ENCODE data around the gene IL17REL.

Gene IL17REL

GRCh38 chr22:49968831-49969661 lies 43.5 kb downstream of the IL17REL start:
- no peak for TF ChIP-seq REST (IDR thresholded peaks at IDR 0.05; ENCODE audit: insufficient read depth in 1 of 2, low read depth in 2 of 2, low read length in 2 of 2)

- TF ChIP-seq SIN3A (IDR thresholded peaks at IDR 0.05; ENCODE audit: borderline replicate concordance, insufficient read depth, low read length), result no peak
Measured at GRCh38 chr22:49968313-49968830, 44.2 kb downstream of the IL17REL start.

GRCh38 chr22:49967706-49968208 lies 44.8 kb downstream of the IL17REL start:
- TF ChIP-seq FOXP2 (optimal IDR thresholded peaks at IDR 0.05; ENCODE audit: borderline replicate concordance, extremely low read depth, extremely low read length, insufficient read depth), result no peak
- no peak for TF ChIP-seq SIN3A (IDR thresholded peaks at IDR 0.05; ENCODE audit: borderline replicate concordance, insufficient read depth, low read length)
- TF ChIP-seq TAF1 (IDR thresholded peaks at IDR 0.05; ENCODE audit: borderline replicate concordance, insufficient read depth, low read length), result no peak
- TF ChIP-seq POLR2AphosphoS5 (IDR thresholded peaks at IDR 0.05; ENCODE audit: low read depth, low read length), result no peak
- no peak for TF ChIP-seq REST (IDR thresholded peaks at IDR 0.05; ENCODE audit: insufficient read depth in 1 of 2, low read depth in 2 of 2, low read length in 2 of 2)

GRCh38 chr22:49966774-49967705 lies 45.5 kb downstream of the IL17REL start:
- TF ChIP-seq FOXP2 (optimal IDR thresholded peaks at IDR 0.05; ENCODE audit: borderline replicate concordance, extremely low read depth, extremely low read length, insufficient read depth) (no peak), TAF1 (IDR thresholded peaks at IDR 0.05; ENCODE audit: borderline replicate concordance, insufficient read depth, low read length) (no peak), POLR2AphosphoS5 (IDR thresholded peaks at IDR 0.05; ENCODE audit: low read depth, low read length) (no peak), REST (IDR thresholded peaks at IDR 0.05; ENCODE audit: insufficient read depth in 1 of 2, low read depth in 2 of 2, low read length in 2 of 2) (no peak), SIN3A (IDR thresholded peaks at IDR 0.05; ENCODE audit: borderline replicate concordance, insufficient read depth, low read length) (no peak)

- TF ChIP-seq TAF1 (IDR thresholded peaks at IDR 0.05; ENCODE audit: borderline replicate concordance, insufficient read depth, low read length) (no peak), POLR2AphosphoS5 (IDR thresholded peaks at IDR 0.05; ENCODE audit: low read depth, low read length) (no peak), FOXP2 (optimal IDR thresholded peaks at IDR 0.05; ENCODE audit: borderline replicate concordance, extremely low read depth, extremely low read length, insufficient read depth) (no peak), SIN3A (IDR thresholded peaks at IDR 0.05; ENCODE audit: borderline replicate concordance, insufficient read depth, low read length) (no peak)
Measured at GRCh38 chr22:49966041-49966773, 46.4 kb downstream of the IL17REL start.

All from PFSK-1 (cell line).